Measurements from ENCODE around the gene TECR.
A peak's percentile ranks its signal among the peaks of the same experiment; 100 is the strongest.

The TECR gene

DNA sequence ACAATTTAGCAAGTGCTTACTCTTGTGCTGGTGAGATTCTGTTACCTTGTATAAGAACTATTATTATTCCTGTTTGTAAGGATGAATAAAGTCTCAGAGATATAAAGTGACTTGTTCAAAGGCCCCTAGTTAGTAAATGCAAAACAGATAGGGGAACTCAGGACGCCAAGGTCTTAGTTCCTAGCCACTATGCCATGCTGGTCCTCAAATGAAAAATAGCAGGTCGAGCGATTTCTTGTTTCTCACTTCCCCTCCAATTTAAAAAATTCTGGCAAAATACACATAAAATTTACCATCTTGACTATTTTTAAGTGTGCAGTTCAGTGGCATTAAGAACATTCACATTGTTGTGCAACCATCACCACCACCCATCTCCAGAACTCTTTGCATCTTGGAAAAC, 1.1 kb downstream of the TECR start:
- peaks cover 16% of the 10 kb centered on the region for H4K20me1 ChIP-seq (ENCODE audit: insufficient read depth, low read length, poor library complexity, severe bottlenecking)
- peaks cover 9% of the 10 kb centered on the region for H3K4me1 ChIP-seq (ENCODE audit: insufficient read depth, low read length, poor library complexity, severe bottlenecking)
- no peaks in the 10 kb centered on the region for H3K9me2 ChIP-seq (replicated peaks; ENCODE audit: low read depth, low read length)
- H3K79me2 ChIP-seq (ENCODE audit: insufficient read depth, low read length) = peaks cover 48% of the 10 kb centered on the region
- H3F3A ChIP-seq (ENCODE audit: low read depth) = no peaks in the 10 kb centered on the region
- peak overlapping the region; percentile 73 for H3K9ac ChIP-seq (ENCODE audit: low read depth, low read length, poor library complexity, severe bottlenecking)
- H2AFZ ChIP-seq (ENCODE audit: low read length) = no peak overlapping the region
- H3K4me2 ChIP-seq (ENCODE audit: low read depth, low read length, poor library complexity, severe bottlenecking) = peak overlapping the region; percentile 75
- H3K36me3 ChIP-seq (ENCODE audit: insufficient read depth, low read length) = no peaks in the 10 kb centered on the region
- no peaks in the 10 kb centered on the region for H3K27me3 ChIP-seq (ENCODE audit: insufficient read depth, low read length, poor library complexity, severe bottlenecking)
- TF ChIP-seq EZH2phosphoT487 (IDR thresholded peaks at IDR 0.05; ENCODE audit: borderline replicate concordance) = no peak
- TF ChIP-seq, protein P1, sequence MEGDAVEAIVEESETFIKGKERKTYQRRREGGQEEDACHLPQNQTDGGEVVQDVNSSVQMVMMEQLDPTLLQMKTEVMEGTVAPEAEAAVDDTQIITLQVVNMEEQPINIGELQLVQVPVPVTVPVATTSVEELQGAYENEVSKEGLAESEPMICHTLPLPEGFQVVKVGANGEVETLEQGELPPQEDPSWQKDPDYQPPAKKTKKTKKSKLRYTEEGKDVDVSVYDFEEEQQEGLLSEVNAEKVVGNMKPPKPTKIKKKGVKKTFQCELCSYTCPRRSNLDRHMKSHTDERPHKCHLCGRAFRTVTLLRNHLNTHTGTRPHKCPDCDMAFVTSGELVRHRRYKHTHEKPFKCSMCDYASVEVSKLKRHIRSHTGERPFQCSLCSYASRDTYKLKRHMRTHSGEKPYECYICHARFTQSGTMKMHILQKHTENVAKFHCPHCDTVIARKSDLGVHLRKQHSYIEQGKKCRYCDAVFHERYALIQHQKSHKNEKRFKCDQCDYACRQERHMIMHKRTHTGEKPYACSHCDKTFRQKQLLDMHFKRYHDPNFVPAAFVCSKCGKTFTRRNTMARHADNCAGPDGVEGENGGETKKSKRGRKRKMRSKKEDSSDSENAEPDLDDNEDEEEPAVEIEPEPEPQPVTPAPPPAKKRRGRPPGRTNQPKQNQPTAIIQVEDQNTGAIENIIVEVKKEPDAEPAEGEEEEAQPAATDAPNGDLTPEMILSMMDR (conservative IDR thresholded peaks at IDR 0.05; ENCODE audit: low read length) = no peak
- no peaks in the 10 kb centered on the region for H3K9me3 ChIP-seq (ENCODE audit: insufficient read depth, low read depth, low read length)
- H3K4me3 ChIP-seq (ENCODE audit: low read length, poor library complexity, severe bottlenecking) = peak overlapping the region; percentile 89

DNA sequence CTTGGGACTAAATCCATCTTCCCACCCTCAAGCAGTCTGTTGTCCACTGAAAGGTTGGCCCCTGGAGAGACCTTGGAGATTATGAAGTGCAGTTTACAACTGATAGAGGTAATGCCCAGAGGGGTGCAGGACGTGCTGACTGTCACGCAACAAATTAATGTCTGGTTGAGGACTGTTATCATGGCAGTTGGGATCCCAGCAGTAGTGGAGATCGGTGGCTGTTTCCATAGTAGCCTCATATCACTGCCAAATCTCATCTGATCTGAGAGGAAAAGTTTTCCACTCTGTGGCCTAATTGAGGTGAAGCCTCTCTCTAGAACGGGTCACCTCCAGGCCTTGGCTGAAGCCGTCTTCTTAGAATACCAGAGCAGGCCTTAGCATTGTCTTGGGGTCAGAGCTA, 4.1 kb downstream of the TECR start:
- Histone ChIP-seq H3K4me1 (ENCODE audit: insufficient read depth, low read length, poor library complexity, severe bottlenecking) (peaks cover 9% of the 10 kb centered on the region), H3K36me3 (ENCODE audit: insufficient read depth, low read length) (no peaks in the 10 kb centered on the region), H3K9ac (ENCODE audit: low read depth, low read length, poor library complexity, severe bottlenecking) (no peak overlapping the region), H3F3A (ENCODE audit: low read depth) (no peaks in the 10 kb centered on the region), H4K20me1 (ENCODE audit: insufficient read depth, low read length, poor library complexity, severe bottlenecking) (peaks cover 23% of the 10 kb centered on the region), H3K9me3 (ENCODE audit: insufficient read depth, low read depth, low read length) (no peaks in the 10 kb centered on the region), H2AFZ (ENCODE audit: low read length) (no peak overlapping the region), H3K27me3 (ENCODE audit: insufficient read depth, low read length, poor library complexity, severe bottlenecking) (no peaks in the 10 kb centered on the region), H3K79me2 (ENCODE audit: insufficient read depth, low read length) (peaks cover 67% of the 10 kb centered on the region), H3K9me2 (replicated peaks; ENCODE audit: low read depth, low read length) (no peaks in the 10 kb centered on the region), H3K4me2 (ENCODE audit: low read depth, low read length, poor library complexity, severe bottlenecking) (no peak overlapping the region), H3K4me3 (ENCODE audit: low read length, poor library complexity, severe bottlenecking) (no peak overlapping the region)
- TF ChIP-seq, protein P1 (conservative IDR thresholded peaks at IDR 0.05; ENCODE audit: low read length) = no peak
- no peak for TF ChIP-seq EZH2phosphoT487 (IDR thresholded peaks at IDR 0.05; ENCODE audit: borderline replicate concordance)

DNA sequence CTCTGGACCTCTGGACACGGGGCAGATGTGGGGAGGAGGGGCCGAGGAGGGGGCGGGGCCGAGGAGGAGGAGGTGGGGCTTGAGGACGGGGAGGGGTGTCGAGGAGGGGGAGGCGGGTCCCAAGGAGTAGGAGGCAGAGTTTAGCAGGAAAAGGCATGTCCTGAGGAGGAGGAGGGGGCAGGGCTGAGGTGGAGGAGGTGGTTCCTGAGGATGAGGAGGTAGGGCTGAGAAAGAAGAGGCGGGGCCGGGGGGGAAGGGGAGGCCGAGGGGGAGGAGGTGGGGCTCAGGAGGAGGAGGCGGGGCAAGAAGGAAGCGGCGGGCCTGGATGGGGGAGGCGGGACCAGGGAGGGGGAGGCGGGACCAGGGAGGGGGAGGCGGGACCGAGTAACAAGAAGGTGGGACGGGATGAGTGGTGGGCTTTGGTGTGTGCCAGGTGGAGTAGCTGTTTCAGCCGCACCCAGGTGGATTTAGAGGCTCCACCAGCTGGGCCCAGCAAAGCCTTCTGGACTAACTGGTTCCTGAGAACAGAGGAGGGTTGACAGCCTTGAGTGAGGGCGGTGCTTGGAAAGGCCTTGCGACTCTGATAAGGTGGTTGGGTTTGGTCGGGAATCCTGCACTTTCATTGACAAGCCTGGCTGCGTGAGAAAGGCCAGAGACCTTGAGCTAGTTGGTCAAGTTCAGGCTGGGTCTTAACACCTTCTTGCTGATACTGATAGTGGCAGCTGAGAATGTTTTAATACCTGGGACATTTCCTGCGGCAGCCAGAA, 7.7 kb downstream of the TECR start:
- no peaks in the 10 kb centered on the region for H3K9me3 ChIP-seq (ENCODE audit: insufficient read depth, low read depth, low read length)
- peaks cover 50% of the 10 kb centered on the region for H3K79me2 ChIP-seq (ENCODE audit: insufficient read depth, low read length)
- TF ChIP-seq EZH2phosphoT487 (IDR thresholded peaks at IDR 0.05; ENCODE audit: borderline replicate concordance) = no peak
- TF ChIP-seq, protein P1 (conservative IDR thresholded peaks at IDR 0.05; ENCODE audit: low read length) = no peak
- H2AFZ ChIP-seq (ENCODE audit: low read length) = no peak overlapping the region
- H3K36me3 ChIP-seq (ENCODE audit: insufficient read depth, low read length) = no peaks in the 10 kb centered on the region
- H3K4me1 ChIP-seq (ENCODE audit: insufficient read depth, low read length, poor library complexity, severe bottlenecking) = no peaks in the 10 kb centered on the region
- H3K9me2 ChIP-seq (replicated peaks; ENCODE audit: low read depth, low read length) = no peaks in the 10 kb centered on the region
- no peak overlapping the region for H3K4me3 ChIP-seq (ENCODE audit: low read length, poor library complexity, severe bottlenecking)
- peaks cover 10% of the 10 kb centered on the region for H4K20me1 ChIP-seq (ENCODE audit: insufficient read depth, low read length, poor library complexity, severe bottlenecking)
- H3K4me2 ChIP-seq (ENCODE audit: low read depth, low read length, poor library complexity, severe bottlenecking) = no peak overlapping the region
- H3K9ac ChIP-seq (ENCODE audit: low read depth, low read length, poor library complexity, severe bottlenecking) = no peak overlapping the region
- no peaks in the 10 kb centered on the region for H3K27me3 ChIP-seq (ENCODE audit: insufficient read depth, low read length, poor library complexity, severe bottlenecking)
- no peaks in the 10 kb centered on the region for H3F3A ChIP-seq (ENCODE audit: low read depth)

Measured in Loucy (cell line).